GM12878 (cell line): Measurements from ENCODE around the gene TYK2. TPM values are rescaled to one million over a fixed set of nuclear protein-coding genes. Genes with fewer than 3 reads are reported as not detected.

Source experiments
- ATAC-seq: fragments of 200-7000 bp; cut with Tn5 transposase; 3 replicates; pipeline ENCODE4 v1.9.1; 2020; ENCODE audit warnings: mild to moderate bottlenecking, moderate library complexity
- BruUV-seq: library from RNA; stranded (reverse); fragments of 400-500 nt; replicated peaks from 2 replicates; lab custom pipeline; 2021; lab: Mats Ljungman, UMichigan
- CTCF ChIA-PET: fragments of 300-600 bp; sonication (Branson Sonifier 250); formaldehyde crosslinking; extraction: SDS; loops from one replicate; lab custom pipeline; 2021; ENCODE audit warnings: inconsistent platforms; lab: Yijun Ruan, JAX
- POLR2A ChIA-PET: fragments of 350-600 bp; formaldehyde crosslinking; extraction: SDS; loops from one replicate; lab custom pipeline; 2021; ENCODE audit warnings: inconsistent platforms; lab: Charles Lee
- RAD21 ChIA-PET: fragments of 300-600 bp; sonication (Branson Sonifier 250); formaldehyde crosslinking; loops from one replicate; lab custom pipeline; 2023; ENCODE audit warnings: antibody characterized with exemption; ENCODE audit not compliant: unreplicated experiment; lab: Charles Lee
- SMC1A ChIA-PET: fragments of 300-600 bp; sonication (Branson Sonifier 250); formaldehyde crosslinking; loops from one replicate; lab custom pipeline; 2023; ENCODE audit not compliant: unreplicated experiment, uncharacterized antibody; lab: Charles Lee
- DNase-seq: peaks from one replicate; pipeline ENCODE4 v3.0.0-alpha.2; 2011; ENCODE audit warnings: low read depth, low spot score
- FAIRE-seq: peaks from 3 replicates; lab custom pipeline; 2011; peaks lifted over from hg19 to GRCh38; lab: Jason Lieb, UNC
- H2AFZ ChIP-seq: 2 replicates; pipeline ENCODE4 v1.6.0; 2011; ENCODE audit warnings: low read depth, low read length, control low read depth; ENCODE audit not compliant: control insufficient read depth
- H3K27ac ChIP-seq: 2 replicates; pipeline ENCODE4 v1.5.1; 2011; ENCODE audit warnings: control low read depth; ENCODE audit not compliant: control insufficient read depth, insufficient read depth
- H3K27me3 ChIP-seq, 2 experiments: replicated peaks in 1 of 2; 2 replicates each; pipeline versions ENCODE4 v1.6.0 to v1.6.1; 2011; ENCODE audit warnings: low read length in 1 of 2; ENCODE audit not compliant: control insufficient read depth in 2 of 2, insufficient read depth in 2 of 2
- H3K36me3 ChIP-seq, 2 experiments: 2 replicates each; pipeline ENCODE4 v1.5.1; 2011; ENCODE audit warnings: low read length in 1 of 2; ENCODE audit not compliant: control insufficient read depth in 2 of 2, insufficient read depth in 2 of 2
- H3K4me1 ChIP-seq: 2 replicates; pipeline ENCODE4 v1.6.1; 2011; ENCODE audit warnings: mild to moderate bottlenecking, low read length, moderate library complexity, mixed read lengths; ENCODE audit not compliant: control insufficient read depth, insufficient read depth
- H3K4me2 ChIP-seq: 2 replicates; pipeline ENCODE4 v1.6.0; 2011; ENCODE audit warnings: control low read depth; ENCODE audit not compliant: control insufficient read depth, insufficient read depth
- H3K4me3 ChIP-seq: fragments of 200-600 bp; sonication (generic); 2 replicates; pipeline ENCODE4 v1.5.1; 2016
- H3K79me2 ChIP-seq: 2 replicates; pipeline ENCODE4 v1.6.0; 2011; ENCODE audit warnings: low read length; ENCODE audit not compliant: control insufficient read depth, insufficient read depth
- H3K9ac ChIP-seq: 2 replicates; pipeline ENCODE4 v1.8.0; 2011; ENCODE audit warnings: low read length, control low read depth, mixed read lengths; ENCODE audit not compliant: control insufficient read depth, insufficient read depth
- H3K9me3 ChIP-seq: replicated peaks from 3 replicates; pipeline ENCODE4 v1.5.1; 2011; ENCODE audit warnings: mild to moderate bottlenecking, low read length; ENCODE audit not compliant: control insufficient read depth, insufficient read depth
- H4K20me1 ChIP-seq: 2 replicates; pipeline ENCODE4 v1.6.0; 2011; ENCODE audit not compliant: control insufficient read depth, insufficient read depth
- BCLAF1 ChIP-seq: fragments of 450-650 bp; IDR thresholded peaks from 2 replicates; pipeline ENCODE4 v1.6.1; 2017; ENCODE audit warnings: antibody characterized with exemption, mild to moderate bottlenecking, moderate library complexity
- CHD1 ChIP-seq: IDR thresholded peaks from 2 replicates; pipeline ENCODE4 v1.6.1; 2012; ENCODE audit warnings: low read depth, low read length, improper control_type of control experiment
- EGR1 ChIP-seq, 2 experiments: IDR thresholded peaks; 1 replicate in 1 of 2; 2 replicates in 1 of 2; pipeline ENCODE4 v1.6.1; 2011 to 2012; ENCODE audit warnings: low read depth in 2 of 2, low read length in 2 of 2, borderline replicate concordance in 1 of 2, mild to moderate bottlenecking in 1 of 2, moderate library complexity in 1 of 2
- GATAD2B ChIP-seq: fragments of 450-650 bp; conservative IDR thresholded peaks from 2 replicates; pipeline ENCODE4 v1.6.1; 2017; ENCODE audit warnings: low read depth, mild to moderate bottlenecking, moderate library complexity
- HCFC1 ChIP-seq: fragments of 150-350 bp; IDR thresholded peaks from 2 replicates; pipeline ENCODE4 v1.6.1; 2014; ENCODE audit warnings: low read length
- HDAC6 ChIP-seq: fragments of 200-600 bp; sonication (generic); IDR thresholded peaks from one replicate; pipeline ENCODE4 v1.8.0; 2017; ENCODE audit warnings: antibody characterized with exemption; ENCODE audit not compliant: unreplicated experiment
- HDGF ChIP-seq: fragments of 450-650 bp; IDR thresholded peaks from 2 replicates; pipeline ENCODE4 v1.6.1; 2016; ENCODE audit warnings: antibody characterized with exemption
- RBBP5 ChIP-seq: fragments of 200-600 bp; sonication (generic); conservative IDR thresholded peaks from 2 replicates; pipeline ENCODE4 v1.6.1; 2016
- SREBF2 ChIP-seq: IDR thresholded peaks from 2 replicates; pipeline ENCODE4 v1.6.1; 2012; ENCODE audit warnings: mild to moderate bottlenecking, low read length
- SRF ChIP-seq, 2 experiments: IDR thresholded peaks; 2 replicates each; pipeline ENCODE4 v1.6.1; 2011; ENCODE audit warnings: low read depth in 2 of 2, low read length in 2 of 2, mild to moderate bottlenecking in 1 of 2, moderate library complexity in 1 of 2
- TCF3 ChIP-seq: IDR thresholded peaks from 2 replicates; pipeline ENCODE4 v1.6.1; 2012; ENCODE audit warnings: low read depth, mild to moderate bottlenecking, low read length, borderline replicate concordance; ENCODE audit not compliant: insufficient read depth
- TCF7 ChIP-seq: IDR thresholded peaks from 2 replicates; pipeline ENCODE4 v1.6.1; 2014; ENCODE audit warnings: antibody characterized with exemption, borderline replicate concordance
- USF2 ChIP-seq: IDR thresholded peaks from 2 replicates; pipeline ENCODE4 v1.6.1; 2011; ENCODE audit warnings: low read depth, low read length, improper control_type of control experiment, borderline replicate concordance
- WGBS: methylation state at CpG from one replicate; pipeline ENCODE4 v1.1.6; 2016; ENCODE audit warnings: low lambda C conversion rate; ENCODE audit not compliant: insufficient replicate concordance, insufficient coverage; ENCODE audit errors: missing lambda C conversion rate; 5-methylcytosine and 5-hydroxymethylcytosine counted together
- in situ Hi-C: fragments of 300-500 bp; cut with MboI; formaldehyde crosslinking; loops from 9 replicates; pipeline ENCODE4 v1.14.3; 2018; ENCODE audit warnings: mixed read lengths
- intact Hi-C: fragments of 100-400 bp; cut with micrococcal nuclease; formaldehyde crosslinking; loops from one replicate; pipeline ENCODE4 v1.14.2; 2022; ENCODE audit not compliant: unreplicated experiment
- polyA plus RNA-seq, 11 experiments: library from polyadenylated mRNA; depleted of rRNA in 4 of 11; unstranded in 6 of 11; stranded (reverse) in 5 of 11; fragments of >200 nt; fragmentation: Nextera tagmentation in 4 of 11; fragmentation: Illumina TruSeq in 1 of 11; extraction: Ambion mirVana in 4 of 11; extraction: Trizol in 1 of 11; gene quantifications; 1 replicate in 1 of 11; 2 replicates in 10 of 11; pipeline versions ENCODE4 v1.2.1 to v1.2.3, GENCODE V29; 2011 to 2016; ENCODE audit warnings: inconsistent platforms in 2 of 11, missing spikeins in 2 of 11, low read depth in 1 of 11
- total RNA-seq, 4 experiments: library from RNA; depleted of rRNA in 3 of 4; stranded (reverse); fragments of >200 nt in 3 of 4; fragmentation: Illumina TruSeq in 1 of 4; extraction: Trizol in 1 of 4; gene quantifications; 2 replicates each; pipeline versions ENCODE4 v1.2.1 to v1.2.3, GENCODE V29; 2013 to 2021
- TF ChIP-seq, protein P1 (sequence below): IDR thresholded peaks from 2 replicates; pipeline ENCODE4 v1.6.1; 2011; ENCODE audit warnings: borderline replicate concordance, low read depth, mild to moderate bottlenecking, moderate library complexity, low read length; ENCODE audit not compliant: insufficient read depth, poor library complexity, severe bottlenecking
- TF ChIP-seq, protein P2 (sequence below): fragments of 450-650 bp; IDR thresholded peaks from 2 replicates; pipeline ENCODE4 v1.6.1; 2017; ENCODE audit warnings: mild to moderate bottlenecking, low read depth, inconsistent platforms; ENCODE audit not compliant: poor library complexity, severe bottlenecking

The TYK2 gene
- total and polyA plus RNA-seq, 10 of the 15 experiments (the other 5 are each of a cell fraction or from before 2014, with no cell fraction given): 36.4 to 364 (median 179) TPM

GRCh38 chr19:10399878-10400277 is 19.5 kb upstream of the TYK2 start:
- no peak for FAIRE-seq
- CTCF ChIA-PET: interaction anchor here (1.8 to 28.5 kb wide), 7 partner anchors 8 to 142 kb away, joined by 3 to 1053 read pairs (median 18); partner anchors contain the start of genes ICAM1, ICAM5 and PDE4A
- Histone ChIP-seq H3K27ac (no peak overlapping the region), H3K4me3 (no peak overlapping the region), H3K27me3 (no peaks in the 10 kb centered on the region), H3K79me2 (peaks cover 50% of the 10 kb centered on the region), H3K4me2 (no peak overlapping the region), H3K9me3 (no peaks in the 10 kb centered on the region), H3K4me1 (peaks cover 21% of the 10 kb centered on the region), H3K9ac (no peak overlapping the region), H3K36me3 (peaks cover 4 to 12% of the 10 kb centered on the region in 2 experiments), H2AFZ (no peak overlapping the region), H4K20me1 (0 out of 2 replicates have a peak, but pooled peaks cover 3% of the 10 kb centered on the region)
- in situ Hi-C loops: no loop called here
- no peak for ATAC-seq
- RAD21 ChIA-PET: interaction anchor here (0.6 to 1.2 kb wide), 4 partner anchors 11 to 141 kb away, joined by 3 to 6 read pairs (median 3); partner anchors contain the start of gene TYK2
- SMC1A ChIA-PET: interaction anchor here (1.3 to 3.0 kb wide), 6 partner anchors 16 to 166 kb away, joined by 3 to 14 read pairs (median 5); partner anchors contain the start of genes ICAM1 and KRI1
- no TSS peak for BruUV-seq
- POLR2A ChIA-PET: interaction anchor here (0.6 to 1.2 kb wide), 9 partner anchors 9 to 242 kb away, joined by 3 to 10 read pairs (median 4); no protein-coding TSS in a partner anchor
- no peak for DNase-seq
- WGBS: 100% methylated on average over 6 of the region's 8 CpGs
- intact Hi-C loops: loop anchor here (5.0 to 10.0 kb wide), 3 partner anchors 77 to 167 kb away; partner anchors contain the start of genes CDKN2D, KEAP1 and KRI1
- TF ChIP-seq SRF (IDR thresholded peaks at IDR 0.05; ENCODE audit: low read depth in 2 of 2, low read length in 2 of 2) (no peak), GATAD2B (no peak), HCFC1 (no peak), HDGF (no peak), HDAC6 (no peak), TCF3 (no peak), BCLAF1 (no peak), USF2 (no peak), TCF7 (no peak), CHD1 (no peak), RBBP5 (no peak), SREBF2 (no peak), EGR1 (IDR thresholded peaks at IDR 0.05; ENCODE audit: borderline replicate concordance in 1 of 2, low read depth in 2 of 2, low read length in 2 of 2) (no peak)
- TF ChIP-seq, protein P1, sequence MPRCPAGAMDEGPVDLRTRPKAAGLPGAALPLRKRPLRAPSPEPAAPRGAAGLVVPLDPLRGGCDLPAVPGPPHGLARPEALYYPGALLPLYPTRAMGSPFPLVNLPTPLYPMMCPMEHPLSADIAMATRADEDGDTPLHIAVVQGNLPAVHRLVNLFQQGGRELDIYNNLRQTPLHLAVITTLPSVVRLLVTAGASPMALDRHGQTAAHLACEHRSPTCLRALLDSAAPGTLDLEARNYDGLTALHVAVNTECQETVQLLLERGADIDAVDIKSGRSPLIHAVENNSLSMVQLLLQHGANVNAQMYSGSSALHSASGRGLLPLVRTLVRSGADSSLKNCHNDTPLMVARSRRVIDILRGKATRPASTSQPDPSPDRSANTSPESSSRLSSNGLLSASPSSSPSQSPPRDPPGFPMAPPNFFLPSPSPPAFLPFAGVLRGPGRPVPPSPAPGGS: no peak
- TF ChIP-seq, protein P2, sequence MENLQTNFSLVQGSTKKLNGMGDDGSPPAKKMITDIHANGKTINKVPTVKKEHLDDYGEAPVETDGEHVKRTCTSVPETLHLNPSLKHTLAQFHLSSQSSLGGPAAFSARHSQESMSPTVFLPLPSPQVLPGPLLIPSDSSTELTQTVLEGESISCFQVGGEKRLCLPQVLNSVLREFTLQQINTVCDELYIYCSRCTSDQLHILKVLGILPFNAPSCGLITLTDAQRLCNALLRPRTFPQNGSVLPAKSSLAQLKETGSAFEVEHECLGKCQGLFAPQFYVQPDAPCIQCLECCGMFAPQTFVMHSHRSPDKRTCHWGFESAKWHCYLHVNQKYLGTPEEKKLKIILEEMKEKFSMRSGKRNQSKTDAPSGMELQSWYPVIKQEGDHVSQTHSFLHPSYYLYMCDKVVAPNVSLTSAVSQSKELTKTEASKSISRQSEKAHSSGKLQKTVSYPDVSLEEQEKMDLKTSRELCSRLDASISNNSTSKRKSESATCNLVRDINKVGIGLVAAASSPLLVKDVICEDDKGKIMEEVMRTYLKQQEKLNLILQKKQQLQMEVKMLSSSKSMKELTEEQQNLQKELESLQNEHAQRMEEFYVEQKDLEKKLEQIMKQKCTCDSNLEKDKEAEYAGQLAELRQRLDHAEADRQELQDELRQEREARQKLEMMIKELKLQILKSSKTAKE: no peak
